Glomerular visceral epithelial cell (primary cell): ENCODE results near the gene ZNF726.
A peak's percentile ranks its signal among the peaks of the same experiment; 100 is the strongest.
"Not testable (repeated sequence)": the region's sequence is repeated elsewhere in the genome, so short reads cannot be mapped to it uniquely, and the experiment has no call there.

ENCODE experiments used
- DNase-seq: peaks from one replicate; pipeline ENCODE4 v3.0.0-alpha.2; 2016; ENCODE audit errors: extremely low spot score

ZNF726 gene

DNA sequence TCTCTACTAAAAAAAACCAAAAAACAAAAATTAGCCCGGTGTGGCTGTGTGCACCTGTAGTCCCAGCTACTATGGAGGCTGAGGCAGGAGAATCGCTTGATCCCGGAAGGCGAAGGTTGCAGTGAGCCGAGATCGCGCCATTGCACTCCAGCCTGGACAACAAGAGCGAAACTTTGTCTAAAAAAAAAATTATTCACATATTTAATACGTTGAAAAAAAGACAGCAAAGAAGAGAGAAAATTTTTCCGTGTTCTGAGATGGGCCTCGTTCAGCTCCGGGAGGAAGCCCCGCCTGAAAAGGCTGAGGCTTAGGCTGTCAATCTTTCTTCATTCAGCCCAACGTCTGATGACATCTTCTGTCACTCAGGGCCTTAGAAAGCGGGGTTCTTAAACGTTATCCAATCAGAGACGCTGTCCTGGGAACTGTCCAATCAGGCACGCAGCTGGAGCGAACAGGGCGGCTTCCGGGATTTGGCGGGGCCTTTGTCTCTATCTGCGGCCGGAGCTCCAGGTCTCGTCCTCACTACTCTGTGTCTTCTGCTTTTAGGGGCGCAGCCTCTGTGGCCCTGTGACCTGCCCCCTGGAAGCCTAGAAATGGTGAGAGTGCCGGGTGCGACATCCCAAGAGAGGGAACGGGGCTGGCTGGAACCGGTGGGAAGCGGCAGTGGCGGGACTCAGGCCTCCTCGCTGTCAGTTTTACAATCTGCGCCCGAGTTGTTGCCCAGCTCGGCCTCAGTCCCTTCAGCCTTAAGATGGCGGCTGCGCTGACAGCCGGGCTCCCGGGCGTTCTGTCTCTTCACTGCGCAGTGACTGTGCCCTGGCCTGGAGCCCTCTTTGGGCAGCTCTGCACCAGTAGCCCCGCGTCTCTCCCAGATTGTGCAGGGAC is at the start of gene ZNF726:
Gene ZNF726, plus strand, starts transcription at position 485 of the 885 bp plus-strand sequence. Its CDS starts 109 bp downstream, at position 594.
- peak; percentile 72 for DNase-seq

DNA sequence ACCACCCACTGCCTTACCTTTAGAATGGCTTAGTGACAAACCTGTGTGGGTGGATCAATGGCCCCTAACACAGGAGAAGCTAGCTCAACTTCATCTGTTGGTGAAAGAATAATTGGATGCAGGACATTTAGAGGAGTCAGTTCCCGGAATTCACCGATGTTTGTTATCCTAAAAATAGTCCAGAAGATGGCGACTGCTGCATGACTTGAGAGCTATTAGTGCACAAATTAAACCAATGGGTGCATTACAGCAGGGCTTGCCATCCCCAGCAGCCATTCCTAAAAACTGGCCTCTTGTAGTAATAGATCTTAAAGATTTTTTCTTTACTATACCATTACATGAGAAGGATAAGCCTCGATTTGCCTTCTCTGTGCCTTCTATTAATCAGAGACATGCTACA is 46.8 kb upstream of the ZNF726 start:
- no peak for DNase-seq

DNA sequence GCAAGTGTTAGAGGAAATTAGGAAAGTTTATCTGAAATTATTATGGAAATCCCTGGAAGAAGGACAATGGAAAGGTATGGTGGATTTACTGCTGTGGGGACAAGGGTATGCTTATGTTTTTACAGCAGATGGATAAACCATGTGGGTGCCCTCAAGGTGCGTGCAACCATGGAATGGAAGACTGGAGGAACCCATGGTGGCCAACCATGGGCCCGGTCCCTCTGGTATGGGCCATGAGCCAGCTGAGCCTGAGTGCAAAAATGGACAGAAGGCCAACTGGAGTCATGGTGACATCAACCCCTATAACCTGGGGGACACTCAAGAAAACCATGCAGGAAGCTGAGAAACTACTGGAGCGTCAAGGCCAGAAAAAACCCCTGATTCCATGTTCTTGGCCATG is 46.1 kb upstream of the ZNF726 start:
- no peak for DNase-seq

DNA sequence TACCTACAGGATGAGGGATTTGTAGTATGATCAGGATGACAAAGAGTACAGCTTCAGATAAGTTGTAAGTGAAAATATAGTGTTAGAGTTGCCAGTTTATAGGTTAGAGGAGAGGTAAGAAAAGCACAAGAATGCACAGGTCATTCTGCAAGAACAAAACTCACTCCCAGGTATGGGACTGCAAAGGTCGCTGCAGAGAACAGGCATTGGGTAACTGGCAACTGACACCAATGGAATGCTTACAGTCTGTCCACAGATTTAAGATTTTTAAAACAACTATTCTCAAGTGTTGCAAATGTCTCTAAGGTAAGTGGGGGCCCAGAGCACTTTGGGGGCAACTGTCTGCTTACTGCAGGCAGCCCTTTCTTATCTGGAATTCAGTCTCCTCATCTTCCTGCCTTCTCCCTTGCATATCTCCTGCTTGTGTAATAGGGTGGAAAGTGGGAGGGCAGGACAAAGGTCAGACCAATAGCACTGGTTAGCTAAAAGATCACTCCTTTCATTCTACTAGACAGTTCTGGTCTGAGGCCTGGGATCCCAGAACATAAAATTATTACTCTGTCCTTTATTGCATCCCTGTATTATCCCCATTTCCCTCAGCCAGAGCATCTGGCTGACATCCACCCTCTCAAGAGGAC is 42.3 kb upstream of the ZNF726 start:
- DNase-seq, result no peak

DNA sequence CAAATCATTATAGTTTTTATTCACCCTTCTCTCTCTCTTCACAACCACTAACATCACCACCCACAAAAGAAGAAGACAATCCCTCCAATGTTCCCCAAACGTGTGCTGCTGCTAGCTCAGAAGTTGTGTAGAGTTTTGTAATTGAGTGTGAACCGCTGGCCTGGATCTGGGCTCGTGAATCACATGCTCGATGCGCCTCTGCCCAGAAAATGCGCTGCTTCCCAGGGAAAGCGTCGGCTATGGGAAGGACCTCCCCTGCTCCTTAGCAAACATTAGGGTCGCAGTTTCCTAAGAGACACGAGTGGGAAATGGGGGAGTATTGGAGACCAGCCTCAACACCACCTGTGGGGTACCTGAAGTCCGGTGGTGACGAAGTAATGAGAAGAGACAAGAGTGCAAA is 38.4 kb upstream of the ZNF726 start:
- DNase-seq, result no peak

GRCh38 chr19:23876756-23877155 is 37.9 kb upstream of the ZNF726 start:
- not testable (repeated sequence) for DNase-seq

DNA sequence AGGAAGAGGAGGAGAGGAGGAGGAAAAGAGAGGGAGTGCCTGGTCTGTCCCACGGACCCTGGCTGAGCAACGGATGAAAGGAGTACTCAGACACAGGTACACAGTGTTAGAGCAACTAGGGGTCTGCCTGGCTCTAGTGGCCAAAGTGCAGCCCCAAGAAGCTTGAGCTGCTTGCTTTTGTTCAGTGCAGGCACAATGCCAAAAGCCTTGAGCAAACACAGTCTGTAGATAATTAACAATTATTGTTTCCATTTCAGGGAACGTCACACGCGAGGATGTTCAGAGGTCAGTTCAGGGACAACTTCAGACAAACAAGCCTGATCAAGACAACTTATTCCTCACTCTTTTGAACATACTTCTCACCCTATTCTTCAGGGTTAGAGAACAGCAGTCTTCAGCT is 32.2 kb upstream of the ZNF726 start:
- no peak for DNase-seq

DNA sequence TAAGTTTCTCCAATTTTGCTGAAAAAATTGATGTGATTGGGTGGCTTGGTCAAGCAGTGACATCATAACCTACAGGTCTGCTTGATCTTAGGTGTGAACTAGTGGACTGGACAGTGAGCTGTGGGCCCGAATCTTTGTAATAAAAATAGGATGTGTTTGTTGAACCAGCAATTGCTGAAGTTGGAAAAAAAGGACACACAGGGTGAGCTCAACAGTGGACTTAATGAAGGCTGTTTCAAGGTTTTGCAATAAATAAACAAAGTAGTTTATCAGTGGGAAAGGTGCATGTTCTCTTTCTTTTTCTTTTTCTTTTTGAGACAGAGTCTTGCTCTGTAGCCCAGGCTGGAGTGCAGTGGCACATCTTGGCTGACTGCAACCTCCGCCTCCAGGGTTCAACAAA is 30.3 kb upstream of the ZNF726 start:
- no peak for DNase-seq

DNA sequence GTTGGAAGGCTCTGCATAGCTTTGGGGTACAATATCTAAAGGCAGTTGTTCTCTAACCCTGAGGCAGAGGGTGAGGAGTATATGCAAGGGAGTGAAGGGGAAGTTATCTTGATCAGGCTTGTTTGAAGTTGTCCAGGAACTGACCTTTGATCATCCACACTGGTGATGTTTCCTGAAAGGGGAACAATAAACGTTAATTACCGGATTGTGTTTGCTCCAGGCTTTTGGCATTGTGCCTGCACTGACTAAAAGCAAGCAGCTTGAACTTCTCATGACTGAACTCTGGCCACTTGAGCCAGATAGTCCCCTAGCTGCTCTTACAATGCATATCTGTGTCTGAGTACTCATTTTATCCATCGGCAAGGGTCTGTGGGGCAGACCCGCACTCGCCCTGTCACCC is 27.0 kb upstream of the ZNF726 start:
- DNase-seq, result no peak

- DNase-seq, result not testable (repeated sequence)
Measured at GRCh38 chr19:23896096-23896495, 18.6 kb upstream of the ZNF726 start.

GRCh38 chr19:23896912-23897311 is 17.8 kb upstream of the ZNF726 start:
- DNase-seq, result no peak

DNA sequence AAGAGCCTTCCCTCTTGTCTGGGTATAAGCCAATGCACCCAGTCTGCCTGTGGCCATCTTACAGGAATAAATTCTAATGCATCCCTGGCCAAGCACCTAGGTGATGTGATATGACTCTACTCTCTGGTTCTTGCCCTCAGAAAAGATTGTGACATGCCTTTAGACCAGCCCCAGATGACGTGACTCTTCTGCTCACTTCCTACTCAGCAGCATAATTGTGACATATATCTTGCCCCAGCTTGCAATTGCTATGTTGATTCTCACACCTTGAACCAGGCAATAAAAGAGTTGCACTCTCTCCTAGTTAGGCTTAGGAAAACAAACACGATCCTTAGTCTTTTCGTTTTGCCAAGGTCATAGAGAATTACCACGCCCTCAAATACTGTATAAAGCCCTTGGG is 13.3 kb upstream of the ZNF726 start:
- no peak for DNase-seq

DNA sequence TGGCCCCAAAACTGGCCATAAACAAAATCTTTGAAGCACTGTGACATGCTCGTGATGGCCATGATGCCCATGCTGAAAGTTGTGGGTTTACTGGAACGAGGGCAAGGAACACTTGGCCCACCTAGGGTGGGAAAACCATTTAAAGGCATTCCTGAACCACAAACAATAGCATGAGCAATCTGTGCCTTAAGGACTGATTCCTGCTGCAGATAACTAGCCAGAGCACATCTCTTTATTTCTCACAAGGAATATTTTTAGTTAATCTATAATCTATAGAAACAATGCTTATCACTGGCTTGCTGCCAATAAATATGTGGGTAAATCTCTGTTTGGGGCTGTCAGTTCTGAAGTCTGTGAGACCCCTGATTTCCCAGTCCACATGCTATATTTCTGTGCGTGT is 10.3 kb upstream of the ZNF726 start:
- DNase-seq, result no peak

DNA sequence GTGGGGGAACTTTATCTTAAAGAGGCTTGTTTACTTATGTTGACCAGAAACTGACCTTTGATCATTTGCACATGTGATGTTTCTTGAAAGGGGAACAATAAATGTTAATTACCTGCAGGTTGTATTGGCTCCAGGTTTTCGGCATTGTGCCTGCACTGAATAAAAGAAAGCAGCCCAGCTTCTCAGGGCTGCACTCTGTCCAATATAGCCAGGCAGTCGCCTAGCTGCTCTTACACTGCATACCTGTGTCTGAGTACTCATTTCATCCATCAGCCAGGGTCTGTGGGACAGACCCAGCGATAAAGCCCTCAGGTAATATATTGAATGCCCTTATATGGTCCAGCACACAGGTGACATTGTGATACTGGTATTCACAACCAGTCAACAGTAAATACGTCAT is 8.9 kb upstream of the ZNF726 start:
- no peak for DNase-seq

GRCh38 chr19:23906835-23907234 is 7.9 kb upstream of the ZNF726 start:
- no peak for DNase-seq

DNA sequence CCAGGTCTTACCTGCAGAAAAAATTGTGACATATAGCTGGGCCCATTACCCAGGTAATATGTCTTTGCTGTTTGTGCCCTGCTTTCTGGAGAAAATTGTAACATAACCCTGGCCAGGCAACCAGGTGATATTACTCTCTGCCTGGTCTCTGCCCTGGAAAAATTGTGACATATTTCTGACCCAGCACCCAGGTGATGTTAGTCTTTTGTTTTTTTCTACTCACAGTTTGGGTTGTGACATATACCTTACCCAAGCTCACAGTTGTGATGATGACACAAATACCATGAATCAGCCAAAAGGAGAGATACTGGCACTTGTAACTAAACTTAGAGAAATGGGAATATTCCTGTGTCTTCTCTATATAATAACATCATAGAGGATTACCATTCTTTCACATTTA is 6.5 kb upstream of the ZNF726 start:
- DNase-seq, result no peak

DNA sequence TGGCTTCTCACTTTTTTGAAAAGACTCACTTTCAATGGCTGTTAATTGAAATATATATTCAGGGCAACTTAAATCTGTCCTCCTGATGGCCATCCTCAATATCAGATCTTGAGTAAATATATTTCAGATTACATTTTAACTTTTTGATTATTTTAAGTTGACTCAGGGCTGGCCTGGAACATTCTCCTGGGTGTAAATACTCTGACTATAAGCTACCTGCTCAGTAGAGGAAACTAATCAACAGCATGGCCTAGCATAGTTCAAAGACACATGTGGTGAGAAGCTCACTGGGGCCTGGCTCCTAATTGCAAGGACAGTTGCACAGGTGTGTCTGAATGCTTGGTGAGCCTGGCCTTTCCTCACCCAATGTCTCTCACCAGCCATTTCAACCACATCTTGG is 5.5 kb upstream of the ZNF726 start:
- DNase-seq, result no peak

GRCh38 chr19:23913931-23914330 is 755 bp upstream of the ZNF726 start:
- DNase-seq, result no peak

GRCh38 chr19:23916991-23917390 is 2.3 kb downstream of the ZNF726 start:
- no peak for DNase-seq

GRCh38 chr19:23917856-23918255 is 3.2 kb downstream of the ZNF726 start:
- DNase-seq, result no peak

DNA sequence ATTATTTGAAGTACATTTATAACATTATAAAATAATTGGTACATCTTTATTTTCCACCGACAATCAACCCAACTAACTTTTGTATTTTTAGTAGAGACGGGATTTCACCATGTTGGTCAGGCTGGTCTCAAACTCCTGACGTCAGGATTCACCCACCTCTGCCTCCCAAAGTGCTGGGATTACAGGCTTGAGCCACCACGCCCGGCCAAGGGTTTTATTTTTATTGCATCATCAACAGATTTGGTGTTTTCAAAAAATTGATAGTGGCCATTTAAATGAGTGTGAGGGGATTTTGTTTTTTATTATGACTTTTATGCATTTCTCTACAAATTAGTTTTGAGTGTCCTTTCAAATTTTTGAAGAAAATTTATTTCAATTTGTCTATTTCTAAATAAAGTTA is 10.6 kb downstream of the ZNF726 start:
- no peak for DNase-seq

GRCh38 chr19:23932878-23933277 is 18.2 kb downstream of the ZNF726 start:
- DNase-seq, result no peak

DNA sequence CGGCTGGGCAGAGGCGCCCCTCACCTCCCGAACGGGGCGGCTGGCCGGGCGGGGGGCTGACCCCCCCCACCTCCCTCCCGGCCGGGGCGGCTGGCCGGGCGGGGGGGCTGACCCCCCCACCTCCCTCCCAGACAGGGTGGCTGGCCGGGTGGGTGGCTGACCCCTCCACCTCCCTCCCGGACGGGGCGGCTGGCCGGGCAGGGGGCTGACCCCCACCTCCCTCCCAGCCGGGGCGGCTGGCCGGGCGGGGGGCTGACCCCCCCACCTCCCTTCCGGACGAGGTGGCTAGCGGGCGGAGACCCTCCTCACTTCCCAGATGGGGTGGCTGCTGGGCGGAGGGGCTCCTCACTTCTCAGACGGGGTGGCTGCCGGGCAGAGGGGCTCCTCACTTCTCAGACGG is 22.3 kb downstream of the ZNF726 start:
- not testable (repeated sequence) for DNase-seq
